Keratinocyte (primary cell): Measurements from ENCODE around the gene OTOGL. TPM values are rescaled to one million over a fixed set of nuclear protein-coding genes. Genes with fewer than 3 reads are reported as not detected.
"Not testable (repeated sequence)": the region's sequence is repeated elsewhere in the genome, so short reads cannot be mapped to it uniquely, and the experiment has no call there.

ENCODE experiments used
- DNase-seq: peaks from one replicate; pipeline ENCODE4 v3.0.0-alpha.2; 2011; ENCODE audit warnings: low read depth, missing footprints, low spot score
- FAIRE-seq: peaks from 2 replicates; lab custom pipeline; 2011; peaks lifted over from hg19 to GRCh38; lab: Jason Lieb, UNC
- H2AFZ ChIP-seq: 2 replicates; pipeline ENCODE4 v1.6.0; 2012; ENCODE audit warnings: low read length, control low read depth, inconsistent platforms; ENCODE audit not compliant: control insufficient read depth
- H3K27ac ChIP-seq: 2 replicates; pipeline ENCODE4 v1.5.1; 2011; ENCODE audit warnings: low read length; ENCODE audit not compliant: control insufficient read depth, insufficient read depth
- H3K27me3 ChIP-seq: 3 replicates; pipeline ENCODE4 v1.6.0; 2011; ENCODE audit warnings: low read length; ENCODE audit not compliant: control insufficient read depth, insufficient read depth; ENCODE audit errors: extremely low read depth
- H3K36me3 ChIP-seq, 2 experiments: 2 replicates in 1 of 2; 3 replicates in 1 of 2; pipeline ENCODE4 v1.5.1; 2011; ENCODE audit warnings: low read length in 2 of 2, mild to moderate bottlenecking in 1 of 2; ENCODE audit not compliant: control insufficient read depth in 2 of 2, insufficient read depth in 2 of 2; ENCODE audit errors: extremely low read depth in 1 of 2
- H3K4me1 ChIP-seq: 3 replicates; pipeline ENCODE4 v1.5.1; 2011; ENCODE audit warnings: low read length; ENCODE audit not compliant: control insufficient read depth, insufficient read depth; ENCODE audit errors: extremely low read depth
- H3K4me2 ChIP-seq: 3 replicates; pipeline ENCODE4 v1.6.0; 2011; ENCODE audit warnings: low read depth, low read length; ENCODE audit not compliant: control insufficient read depth, insufficient read depth; ENCODE audit errors: extremely low read depth
- H3K4me3 ChIP-seq, 3 experiments: fragments of 200-600 bp in 1 of 3; sonication (generic) in 1 of 3; 2 replicates in 2 of 3; 3 replicates in 1 of 3; pipeline ENCODE4 v1.5.1; 2011 to 2016; ENCODE audit warnings: low read length in 3 of 3, mild to moderate bottlenecking in 3 of 3, control low read depth in 2 of 3, inconsistent platforms in 1 of 3, low read depth in 1 of 3, mixed read lengths in 1 of 3, mixed run types in 1 of 3, moderate library complexity in 1 of 3; ENCODE audit not compliant: control insufficient read depth in 2 of 3, insufficient read depth in 2 of 3; ENCODE audit errors: extremely low read depth in 1 of 3
- H3K79me2 ChIP-seq: 2 replicates; pipeline ENCODE4 v1.6.0; 2012; ENCODE audit warnings: low read length; ENCODE audit not compliant: control insufficient read depth, insufficient read depth
- H3K9ac ChIP-seq: 3 replicates; pipeline ENCODE4 v1.6.0; 2011; ENCODE audit warnings: low read length; ENCODE audit not compliant: control insufficient read depth, insufficient read depth; ENCODE audit errors: extremely low read depth
- H3K9me1 ChIP-seq: 3 replicates; pipeline ENCODE4 v1.6.0; 2011; ENCODE audit warnings: low read length; ENCODE audit not compliant: control insufficient read depth, insufficient read depth; ENCODE audit errors: extremely low read depth
- H3K9me3 ChIP-seq: 2 replicates; pipeline ENCODE4 v1.5.1; 2012; ENCODE audit warnings: low read depth, low read length; ENCODE audit not compliant: control insufficient read depth
- H4K20me1 ChIP-seq: 3 replicates; pipeline ENCODE4 v1.6.0; 2011; ENCODE audit warnings: low read length; ENCODE audit not compliant: control insufficient read depth, insufficient read depth; ENCODE audit errors: extremely low read depth
- CTCF ChIP-seq, 3 experiments: IDR thresholded peaks in 1 of 3; conservative IDR thresholded peaks in 1 of 3; optimal IDR thresholded peaks in 1 of 3; 2 replicates in 2 of 3; 3 replicates in 1 of 3; pipeline versions ENCODE3 to v1.5.1; 2011; ENCODE audit warnings: low read length in 3 of 3, mild to moderate bottlenecking in 3 of 3, moderate library complexity in 2 of 3, control low read depth in 1 of 3, inconsistent platforms in 1 of 3; ENCODE audit not compliant: insufficient read depth in 2 of 3; ENCODE audit errors: extremely low read depth in 1 of 3
- EZH2 ChIP-seq: IDR thresholded peaks from one replicate; pipeline ENCODE4 v1.6.1; 2012; ENCODE audit warnings: inconsistent platforms, mild to moderate bottlenecking, low read length, moderate library complexity
- dilution Hi-C: fragments of 300-500 bp; cut with MboI; formaldehyde crosslinking; loops from one replicate; pipeline ENCODE4 v1.7.0; 2020; ENCODE audit warnings: low sequenced_read_pairs; ENCODE audit not compliant: extremely low pct_ligation_motif_present
- polyA plus RNA-seq, 5 experiments: library from polyadenylated mRNA; depleted of rRNA in 3 of 5; stranded (reverse) in 3 of 5; stranded (forward) in 1 of 5; unstranded in 1 of 5; fragments of >200 nt; gene quantifications; 1 replicate in 1 of 5; 2 replicates in 3 of 5; 3 replicates in 1 of 5; pipeline versions ENCODE4 v1.2.1 to v1.2.3, GENCODE V29; 2011 to 2012; ENCODE audit warnings: missing spikeins in 2 of 5, low read depth in 1 of 5, low replicate concordance in 1 of 5

OTOGL gene
- polyA plus RNA-seq, 1 donor (not counting 4 experiments of a cell fraction or from before 2014, with no cell fraction given): 0.08 TPM

GRCh38 chr12:80242321-80242720 lies 143.0 kb downstream of the OTOGL start:
- DNase-seq (no peak), FAIRE-seq (peak; percentile 17)
- H3K9ac ChIP-seq: no peak overlapping the region
- TF ChIP-seq EZH2 (no peak), CTCF (optimal IDR thresholded peaks at IDR 0.05 in 1 of 3, IDR thresholded peaks at IDR 0.05 in 1 of 3, conservative IDR thresholded peaks at IDR 0.05 in 1 of 3; ENCODE audit: extremely low read depth in 1 of 3, insufficient read depth in 2 of 3, low read length in 3 of 3) (no peak)
- H3K36me3 ChIP-seq: no peaks in the 10 kb centered on the region
- peaks cover 8% of the 10 kb centered on the region for H3K4me1 ChIP-seq
- dilution Hi-C loops: no loop called here
- no peaks in the 10 kb centered on the region for H3K79me2 ChIP-seq
- H3K4me2 ChIP-seq: peak overlapping the region; percentile 35
- no peaks in the 10 kb centered on the region for H3K9me1 ChIP-seq
- H3K4me3 ChIP-seq: no peak overlapping the region
- peak overlapping the region; percentile 47 for H2AFZ ChIP-seq
- no peaks in the 10 kb centered on the region for H4K20me1 ChIP-seq
- H3K27ac ChIP-seq: no peak overlapping the region
- no peaks in the 10 kb centered on the region for H3K9me3 ChIP-seq
- H3K27me3 ChIP-seq: no peaks in the 10 kb centered on the region

- H3K27me3 ChIP-seq, H3K27ac ChIP-seq, H3K9me3 ChIP-seq, H3K9ac ChIP-seq, H3K9me1 ChIP-seq, dilution Hi-C loops, H3K36me3 ChIP-seq, H2AFZ ChIP-seq, DNase-seq, H4K20me1 ChIP-seq, H3K4me3 ChIP-seq, H3K4me2 ChIP-seq, H3K79me2 ChIP-seq, FAIRE-seq, H3K4me1 ChIP-seq: not testable (repeated sequence)
Measured at GRCh38 chr12:80249581-80249980, 150.2 kb downstream of the OTOGL start.

DNA sequence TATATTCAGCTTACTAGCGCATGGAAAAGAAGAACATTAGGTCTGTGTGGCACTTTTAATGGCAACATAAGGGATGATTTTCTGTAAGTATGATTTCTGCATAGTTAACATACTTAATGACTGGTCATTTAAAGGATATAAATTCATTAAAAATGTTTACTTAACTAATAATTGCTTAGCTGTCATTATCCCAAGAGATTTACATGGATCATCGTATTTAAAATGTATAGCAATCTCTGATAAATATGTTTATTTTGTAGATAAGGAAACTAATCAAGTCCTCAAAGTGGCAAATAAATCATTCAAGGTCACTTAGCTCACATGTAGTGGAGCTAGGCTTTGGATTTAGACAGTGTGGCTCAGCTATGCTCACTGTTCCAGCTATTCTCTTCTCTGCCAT lies 158.6 kb downstream of the OTOGL start:
- TF ChIP-seq EZH2 (no peak), CTCF (optimal IDR thresholded peaks at IDR 0.05 in 1 of 3, IDR thresholded peaks at IDR 0.05 in 1 of 3, conservative IDR thresholded peaks at IDR 0.05 in 1 of 3; ENCODE audit: extremely low read depth in 1 of 3, insufficient read depth in 2 of 3, low read length in 3 of 3) (no peak)
- Histone ChIP-seq H3K36me3 (no peaks in the 10 kb centered on the region), H2AFZ (no peak overlapping the region), H3K27me3 (no peaks in the 10 kb centered on the region), H3K27ac (no peak overlapping the region), H3K4me1 (no peaks in the 10 kb centered on the region), H3K9ac (no peak overlapping the region), H3K79me2 (no peaks in the 10 kb centered on the region), H4K20me1 (no peaks in the 10 kb centered on the region), H3K4me2 (no peak overlapping the region), H3K9me3 (no peaks in the 10 kb centered on the region), H3K9me1 (no peaks in the 10 kb centered on the region), H3K4me3 (no peak overlapping the region)
- no peak for DNase-seq
- dilution Hi-C loops: no loop called here
- no peak for FAIRE-seq
